ENCODE data around the gene PAOX.

DNA sequence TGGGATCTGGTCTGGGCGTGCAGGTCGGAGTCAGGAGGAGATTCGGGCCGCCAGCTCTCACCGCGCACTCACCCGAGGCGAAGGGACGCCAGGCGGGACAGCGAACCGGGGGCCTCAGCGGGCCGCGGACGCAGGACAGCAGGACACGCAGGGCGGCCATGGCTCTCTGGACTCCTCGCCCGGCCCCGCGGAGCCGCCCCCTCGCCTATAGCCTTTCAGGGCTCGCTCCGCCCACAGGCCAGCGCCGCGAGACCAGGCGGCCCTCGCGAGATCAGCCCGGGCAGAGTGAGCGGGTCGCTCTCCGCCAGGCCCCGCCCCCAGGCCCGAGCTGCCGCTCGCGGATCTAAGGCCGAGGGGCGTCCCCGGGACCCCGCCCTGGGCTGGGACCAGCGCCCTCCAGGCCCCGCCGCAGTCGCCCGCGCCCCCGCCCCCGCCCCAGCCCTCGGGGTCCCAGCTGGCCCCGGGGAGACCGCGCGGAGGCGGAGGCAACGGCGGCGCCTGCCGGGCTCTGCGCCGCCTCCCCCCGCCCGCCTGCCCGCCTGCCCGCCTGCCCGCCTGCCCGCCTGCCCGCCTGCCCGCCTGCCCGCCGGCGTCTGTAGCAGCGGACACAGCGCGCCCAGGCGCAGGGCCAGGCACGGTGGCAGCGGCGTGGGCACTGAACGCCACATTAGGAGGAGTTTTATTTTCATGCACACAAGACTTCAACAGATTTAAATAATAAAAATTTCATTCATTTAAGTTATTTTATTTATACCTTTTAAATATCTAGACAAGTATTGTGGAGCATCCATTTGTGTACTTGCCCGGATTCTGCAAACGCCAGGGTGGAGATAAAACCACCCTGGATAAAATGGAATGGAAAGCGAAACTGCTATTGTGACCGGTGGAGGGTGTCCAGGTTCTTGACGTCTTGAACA, 5.6 kb upstream of the PAOX start, which contains the start of gene ECHS1:
- TF ChIP-seq POLR2A (IDR thresholded peaks at IDR 0.05) = peak; percentile 49 to 86
- TF ChIP-seq, protein P1, sequence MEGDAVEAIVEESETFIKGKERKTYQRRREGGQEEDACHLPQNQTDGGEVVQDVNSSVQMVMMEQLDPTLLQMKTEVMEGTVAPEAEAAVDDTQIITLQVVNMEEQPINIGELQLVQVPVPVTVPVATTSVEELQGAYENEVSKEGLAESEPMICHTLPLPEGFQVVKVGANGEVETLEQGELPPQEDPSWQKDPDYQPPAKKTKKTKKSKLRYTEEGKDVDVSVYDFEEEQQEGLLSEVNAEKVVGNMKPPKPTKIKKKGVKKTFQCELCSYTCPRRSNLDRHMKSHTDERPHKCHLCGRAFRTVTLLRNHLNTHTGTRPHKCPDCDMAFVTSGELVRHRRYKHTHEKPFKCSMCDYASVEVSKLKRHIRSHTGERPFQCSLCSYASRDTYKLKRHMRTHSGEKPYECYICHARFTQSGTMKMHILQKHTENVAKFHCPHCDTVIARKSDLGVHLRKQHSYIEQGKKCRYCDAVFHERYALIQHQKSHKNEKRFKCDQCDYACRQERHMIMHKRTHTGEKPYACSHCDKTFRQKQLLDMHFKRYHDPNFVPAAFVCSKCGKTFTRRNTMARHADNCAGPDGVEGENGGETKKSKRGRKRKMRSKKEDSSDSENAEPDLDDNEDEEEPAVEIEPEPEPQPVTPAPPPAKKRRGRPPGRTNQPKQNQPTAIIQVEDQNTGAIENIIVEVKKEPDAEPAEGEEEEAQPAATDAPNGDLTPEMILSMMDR (IDR thresholded peaks at IDR 0.05) = no peak

Data from thyroid gland (tissue), 4 donors.